DMS 273 treated with DMSO at 0.1 percent for 48 hours (cell line): Measurements from ENCODE around the gene MYO7B.

ENCODE experiments used
- DNase-seq: peaks from one replicate; lab custom pipeline; 2025; lab: John Stamatoyannopoulos, UW

Gene MYO7B

GRCh38 chr2:127681976-127682857 lies 146.7 kb downstream of the MYO7B start:
- DNase-seq, result no peak

- no peak for DNase-seq
Observed at GRCh38 chr2:127683056-127683455, 147.6 kb downstream of the MYO7B start.

- no peak for DNase-seq
Observed at GRCh38 chr2:127683757-127684156, 148.3 kb downstream of the MYO7B start.

GRCh38 chr2:127685410-127686080 lies 150.1 kb downstream of the MYO7B start:
- no peak for DNase-seq
